Mesendoderm (in vitro differentiated cells): ENCODE data around the gene ATF6.

ENCODE experiments used
- DNase-seq: peaks from one replicate; pipeline ENCODE4 v3.0.0; 2013
- H2AK5ac ChIP-seq: 2 replicates; pipeline ENCODE4 v1.6.1; 2013; ENCODE audit warnings: low read length, inconsistent platforms
- H2BK120ac ChIP-seq: 2 replicates; pipeline ENCODE4 v1.6.1; 2013; ENCODE audit warnings: low read depth, mild to moderate bottlenecking, low read length, moderate library complexity, mixed read lengths
- H2BK15ac ChIP-seq: replicated peaks from 2 replicates; pipeline ENCODE4 v1.6.1; 2013; ENCODE audit warnings: low read depth, mild to moderate bottlenecking, moderate library complexity
- H2BK5ac ChIP-seq: 2 replicates; pipeline ENCODE4 v1.6.1; 2013; ENCODE audit warnings: low read length, inconsistent platforms
- H3K18ac ChIP-seq: 2 replicates; pipeline ENCODE4 v1.6.1; 2013; ENCODE audit warnings: mild to moderate bottlenecking, low read length, mixed read lengths
- H3K23ac ChIP-seq: one replicate; pipeline ENCODE4 v1.6.1; 2013; ENCODE audit warnings: low read length
- H3K27ac ChIP-seq: 2 replicates; pipeline ENCODE4 v1.5.1; 2013; ENCODE audit warnings: low read depth, mild to moderate bottlenecking, inconsistent platforms, low read length, moderate library complexity
- H3K27me3 ChIP-seq: 2 replicates; pipeline ENCODE4 v1.6.1; 2013; ENCODE audit warnings: low read length, control low read depth, mild to moderate bottlenecking, inconsistent platforms; ENCODE audit not compliant: insufficient read depth, poor library complexity
- H3K36me3 ChIP-seq: 2 replicates; pipeline ENCODE4 v1.6.1; 2013; ENCODE audit warnings: low read length, inconsistent platforms; ENCODE audit not compliant: control insufficient read depth, insufficient read depth
- H3K4ac ChIP-seq: one replicate; pipeline ENCODE4 v1.6.1; 2013; ENCODE audit warnings: low read depth, mild to moderate bottlenecking, low read length, moderate library complexity
- H3K4me1 ChIP-seq: 2 replicates; pipeline ENCODE4 v1.6.1; 2013; ENCODE audit warnings: low read depth, low read length, inconsistent platforms; ENCODE audit not compliant: control insufficient read depth
- H3K4me2 ChIP-seq: 2 replicates; pipeline ENCODE4 v1.6.1; 2013; ENCODE audit warnings: low read length
- H3K4me3 ChIP-seq: 2 replicates; pipeline ENCODE4 v1.5.1; 2013; ENCODE audit warnings: mild to moderate bottlenecking, low read length
- H3K56ac ChIP-seq: one replicate; pipeline ENCODE4 v1.6.1; 2013; ENCODE audit warnings: low read length
- H3K79me1 ChIP-seq: 2 replicates; pipeline ENCODE4 v1.6.1; 2013; ENCODE audit warnings: low read length, inconsistent platforms
- H3K79me2 ChIP-seq: 2 replicates; pipeline ENCODE4 v1.6.1; 2013; ENCODE audit warnings: mild to moderate bottlenecking, low read length; ENCODE audit not compliant: control insufficient read depth, insufficient read depth
- H3K9ac ChIP-seq: 2 replicates; pipeline ENCODE4 v1.6.1; 2013; ENCODE audit warnings: low read length, inconsistent platforms
- H4K5ac ChIP-seq: one replicate; pipeline ENCODE4 v1.6.1; 2013; ENCODE audit warnings: low read length
- H4K8ac ChIP-seq: one replicate; pipeline ENCODE4 v1.6.1; 2013; ENCODE audit warnings: low read depth, mild to moderate bottlenecking, control low read depth, low read length, moderate library complexity
- WGBS: extraction: QIAGEN DNeasy Blood & Tissue Kit; methylation state at CpG from one replicate; pipeline ENCODE4 v1.1.7; 2013; ENCODE audit warnings: low lambda C conversion rate, missing lambda C conversion rate; ENCODE audit not compliant: insufficient coverage; ENCODE audit errors: extremely low coverage; 5-methylcytosine and 5-hydroxymethylcytosine counted together

Gene ATF6

DNA sequence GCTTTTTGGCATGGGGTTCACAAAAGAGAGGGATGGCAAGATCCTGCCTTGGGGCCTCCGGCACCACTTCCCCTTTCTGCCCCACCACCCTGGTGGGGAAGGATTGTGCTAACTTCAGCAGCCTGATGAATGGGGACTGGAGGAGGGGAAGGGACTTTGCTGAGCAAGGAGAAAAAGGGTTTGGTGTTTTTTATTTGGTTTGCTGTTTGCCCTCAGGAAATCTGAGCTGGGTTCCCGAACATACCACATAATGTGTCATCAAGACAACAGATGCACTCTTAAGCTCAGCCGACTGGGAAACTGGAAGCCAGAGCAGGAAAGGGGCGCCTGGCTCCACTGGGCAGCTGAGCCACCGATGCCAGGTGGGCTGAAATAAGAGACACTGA lies 237.7 kb downstream of the ATF6 start:
- Histone ChIP-seq H3K4me2 (no peak overlapping the region), H4K5ac (no peak overlapping the region), H3K9ac (no peak overlapping the region), H4K8ac (no peak overlapping the region), H2BK5ac (no peak overlapping the region), H2BK120ac (no peak overlapping the region), H3K27ac (no peak overlapping the region), H3K36me3 (no peaks in the 10 kb centered on the region), H2BK15ac (no peak overlapping the region), H3K18ac (no peak overlapping the region), H3K23ac (no peak overlapping the region), H3K79me2 (no peaks in the 10 kb centered on the region), H3K79me1 (no peaks in the 10 kb centered on the region), H2AK5ac (no peak overlapping the region), H3K4me3 (no peak overlapping the region), H3K27me3 (no peaks in the 10 kb centered on the region), H3K4me1 (no peaks in the 10 kb centered on the region), H3K4ac (no peak overlapping the region), H3K56ac (no peak overlapping the region)
- DNase-seq = no peak
- no CpG with 5 or more reads among the region's 5 CpGs for WGBS

DNA sequence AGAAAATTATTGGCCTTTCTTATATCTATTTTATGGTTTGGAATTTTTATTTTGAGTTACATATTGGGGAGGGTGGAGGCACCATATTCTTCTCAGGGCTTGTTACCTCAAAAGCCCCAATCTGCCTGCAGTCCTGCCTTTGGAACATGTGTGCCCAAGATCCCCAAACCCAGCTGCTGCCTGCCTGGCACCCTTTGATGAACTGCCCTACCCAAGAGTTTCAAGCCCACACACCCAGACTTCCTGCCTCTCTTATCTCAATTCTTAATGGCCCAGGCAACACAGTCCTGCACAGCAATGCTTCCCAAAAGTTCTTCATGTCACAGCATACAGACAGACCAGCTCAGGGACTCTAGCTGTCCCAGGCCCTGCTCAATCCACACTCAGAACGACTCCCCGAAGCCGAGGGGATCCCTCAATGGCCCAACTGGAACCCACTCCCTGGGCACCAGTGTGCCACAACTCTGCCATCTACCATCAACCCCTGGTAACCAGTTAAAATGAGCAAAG lies 238.4 kb downstream of the ATF6 start:
- Histone ChIP-seq H2BK15ac (no peak overlapping the region), H4K8ac (no peak overlapping the region), H3K79me1 (no peaks in the 10 kb centered on the region), H3K23ac (no peak overlapping the region), H3K4ac (no peak overlapping the region), H2BK5ac (no peak overlapping the region), H3K56ac (no peak overlapping the region), H3K4me2 (no peak overlapping the region), H4K5ac (no peak overlapping the region), H2BK120ac (no peak overlapping the region), H3K27ac (no peak overlapping the region), H3K9ac (no peak overlapping the region), H3K4me1 (no peaks in the 10 kb centered on the region), H3K27me3 (no peaks in the 10 kb centered on the region), H3K4me3 (no peak overlapping the region), H2AK5ac (no peak overlapping the region), H3K36me3 (no peaks in the 10 kb centered on the region), H3K18ac (no peak overlapping the region), H3K79me2 (no peaks in the 10 kb centered on the region)
- no CpG with 5 or more reads among the region's 3 CpGs for WGBS
- no peak for DNase-seq

DNA sequence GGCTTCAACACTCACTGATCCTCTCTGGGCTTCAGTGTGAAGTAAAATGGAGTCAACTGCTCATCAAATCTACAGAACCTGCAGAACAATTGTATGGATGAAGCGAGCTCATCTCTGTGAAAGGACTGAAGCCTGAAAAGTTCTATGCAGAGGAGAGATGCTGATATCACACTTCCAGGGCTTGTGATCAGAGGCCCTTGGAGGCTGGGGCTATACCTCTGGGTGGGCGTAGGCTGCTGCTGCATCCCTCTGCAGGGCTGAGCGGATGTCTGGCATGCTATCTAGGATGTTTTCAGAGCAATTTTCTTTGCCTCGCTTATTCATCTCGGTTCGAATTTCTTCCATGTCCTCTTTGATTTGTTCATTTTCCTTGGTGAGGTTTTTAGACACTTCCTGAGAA lies 240.0 kb downstream of the ATF6 start:
- Histone ChIP-seq H2BK120ac (no peak overlapping the region), H4K5ac (no peak overlapping the region), H3K79me2 (no peaks in the 10 kb centered on the region), H3K4me1 (no peaks in the 10 kb centered on the region), H3K9ac (no peak overlapping the region), H3K79me1 (no peaks in the 10 kb centered on the region), H3K27me3 (no peaks in the 10 kb centered on the region), H4K8ac (no peak overlapping the region), H3K4me3 (no peak overlapping the region), H2BK5ac (no peak overlapping the region), H3K4me2 (no peak overlapping the region), H3K4ac (no peak overlapping the region), H2BK15ac (no peak overlapping the region), H3K27ac (no peak overlapping the region), H3K36me3 (no peaks in the 10 kb centered on the region), H3K56ac (no peak overlapping the region), H2AK5ac (no peak overlapping the region), H3K18ac (no peak overlapping the region), H3K23ac (no peak overlapping the region)
- DNase-seq = no peak
- WGBS = no CpG with 5 or more reads among the region's 6 CpGs

DNA sequence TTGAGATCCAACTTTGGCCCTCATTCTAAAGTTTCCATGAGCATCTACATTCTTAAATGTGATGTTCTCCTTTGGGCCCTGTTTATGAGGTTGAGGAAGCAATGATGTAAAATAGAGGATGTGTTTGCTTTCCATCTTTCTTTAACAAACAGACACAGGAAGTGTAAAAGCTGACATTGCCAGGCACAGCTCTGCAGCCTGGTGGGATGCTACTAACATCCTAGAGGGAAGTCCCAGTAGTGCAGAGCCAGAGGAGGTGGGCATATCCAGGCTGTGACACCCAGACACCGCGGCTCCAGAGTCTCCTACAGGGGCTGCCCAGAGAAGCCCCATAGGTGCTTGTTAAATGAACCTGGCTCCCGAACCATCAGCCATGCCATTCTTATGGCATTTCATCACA lies 241.3 kb downstream of the ATF6 start:
- no CpG with 5 or more reads among the region's 3 CpGs for WGBS
- no peak overlapping the region for H3K27ac ChIP-seq

DNA sequence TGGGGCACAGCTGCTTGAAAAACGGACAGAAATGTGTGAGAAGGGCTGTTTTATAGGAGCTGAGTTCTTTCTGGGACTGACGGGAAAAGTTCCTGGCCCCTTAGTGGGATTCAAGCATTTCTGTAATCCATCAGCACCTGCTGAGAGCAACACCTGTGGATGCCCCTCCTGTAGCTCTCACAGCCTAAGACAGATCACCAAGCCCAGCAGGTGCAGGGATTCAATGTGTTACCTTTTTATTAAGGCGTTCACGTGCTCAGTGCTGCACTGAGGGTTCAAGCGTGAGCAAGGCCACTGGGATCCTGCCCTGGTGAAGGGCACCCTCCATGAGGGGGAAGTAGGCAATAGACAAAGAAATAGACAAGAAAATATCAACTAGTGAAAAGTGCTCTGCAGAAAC lies 242.7 kb downstream of the ATF6 start:
- Histone ChIP-seq H3K4me2 (no peak overlapping the region), H2BK15ac (no peak overlapping the region), H3K18ac (no peak overlapping the region), H2AK5ac (no peak overlapping the region), H3K56ac (no peak overlapping the region), H3K23ac (no peak overlapping the region), H3K36me3 (no peaks in the 10 kb centered on the region), H4K5ac (no peak overlapping the region), H3K9ac (no peak overlapping the region), H3K79me1 (no peaks in the 10 kb centered on the region), H4K8ac (no peak overlapping the region), H3K4me3 (no peak overlapping the region), H3K4ac (no peak overlapping the region), H3K27me3 (no peaks in the 10 kb centered on the region), H3K27ac (no peak overlapping the region), H2BK120ac (no peak overlapping the region), H3K79me2 (no peaks in the 10 kb centered on the region), H2BK5ac (no peak overlapping the region), H3K4me1 (no peaks in the 10 kb centered on the region)
- no peak for DNase-seq
- WGBS = no CpG with 5 or more reads among the region's 5 CpGs

More for the DNA sequence above, 241.3 kb downstream of the ATF6 start:
- no peak overlapping the region for H3K4me2 ChIP-seq
- H4K5ac ChIP-seq = no peak overlapping the region
- H3K36me3 ChIP-seq = no peaks in the 10 kb centered on the region
- no peak overlapping the region for H3K9ac ChIP-seq
- no peak overlapping the region for H3K4ac ChIP-seq
- H2BK120ac ChIP-seq = no peak overlapping the region
- H3K18ac ChIP-seq = no peak overlapping the region
- no peak for DNase-seq
- no peaks in the 10 kb centered on the region for H3K4me1 ChIP-seq
- H2BK15ac ChIP-seq = no peak overlapping the region
- H3K23ac ChIP-seq = no peak overlapping the region
- H3K79me2 ChIP-seq = no peaks in the 10 kb centered on the region
- no peak overlapping the region for H3K56ac ChIP-seq
- H4K8ac ChIP-seq = no peak overlapping the region
- no peak overlapping the region for H3K4me3 ChIP-seq
- H2AK5ac ChIP-seq = no peak overlapping the region
- H3K27me3 ChIP-seq = no peaks in the 10 kb centered on the region
- no peaks in the 10 kb centered on the region for H3K79me1 ChIP-seq
- no peak overlapping the region for H2BK5ac ChIP-seq

DNA sequence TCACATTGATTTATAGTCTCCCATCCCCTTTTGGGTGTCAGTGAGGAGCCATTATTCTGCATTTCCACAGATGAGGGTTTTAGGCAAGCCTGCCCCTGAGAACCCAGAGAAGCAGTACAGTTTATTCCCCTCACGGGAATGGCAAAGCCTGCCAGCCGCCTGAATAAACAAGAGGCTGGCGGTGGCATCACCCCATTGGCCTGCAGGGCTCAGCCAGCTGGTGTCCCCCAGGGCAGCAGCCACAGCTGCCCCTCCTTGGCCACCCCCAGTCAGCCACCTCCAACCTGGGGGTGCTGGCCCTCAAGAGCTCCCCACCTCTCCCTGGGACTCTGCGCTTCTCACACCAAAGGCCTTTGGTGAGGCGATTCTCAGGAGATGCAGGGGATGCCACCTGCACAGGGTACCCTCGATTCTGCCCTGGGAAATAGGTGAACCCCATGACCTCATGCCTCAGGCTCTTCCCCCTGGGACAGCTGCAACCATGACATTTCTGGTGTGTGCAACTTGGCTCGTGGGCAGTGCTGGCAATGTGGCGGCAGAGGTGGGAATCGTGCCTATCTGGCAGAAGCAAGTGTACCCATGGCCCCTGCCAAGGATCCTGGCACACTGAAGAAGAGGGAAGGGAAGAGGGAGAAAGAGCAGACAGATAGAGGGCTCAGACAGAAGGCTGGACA lies 243.5 kb downstream of the ATF6 start:
- no CpG with 5 or more reads among the region's 9 CpGs for WGBS
- no peak overlapping the region for H2AK5ac ChIP-seq

More for the DNA sequence above, 243.5 kb downstream of the ATF6 start:
- H3K36me3 ChIP-seq = no peaks in the 10 kb centered on the region
- no peaks in the 10 kb centered on the region for H3K4me1 ChIP-seq
- no peaks in the 10 kb centered on the region for H3K79me2 ChIP-seq
- H3K4me2 ChIP-seq = no peak overlapping the region
- H3K4ac ChIP-seq = no peak overlapping the region
- H4K8ac ChIP-seq = no peak overlapping the region
- no peaks in the 10 kb centered on the region for H3K27me3 ChIP-seq
- H2BK120ac ChIP-seq = no peak overlapping the region
- H3K9ac ChIP-seq = no peak overlapping the region
- no peak overlapping the region for H4K5ac ChIP-seq
- no peak overlapping the region for H3K18ac ChIP-seq
- no peak overlapping the region for H3K27ac ChIP-seq
- H3K79me1 ChIP-seq = no peaks in the 10 kb centered on the region
- no peak for DNase-seq
- H2BK5ac ChIP-seq = no peak overlapping the region
- no peak overlapping the region for H3K23ac ChIP-seq
- H2BK15ac ChIP-seq = no peak overlapping the region
- H3K4me3 ChIP-seq = no peak overlapping the region
- no peak overlapping the region for H3K56ac ChIP-seq
